Ammon's horn (tissue), 1 donor: Measurements from ENCODE around the gene AP3B1.

Experiments used
- DNase-seq: peaks from one replicate; pipeline ENCODE4 v3.0.0-alpha.2; 2016; ENCODE audit warnings: low spot score

AP3B1 gene

DNA sequence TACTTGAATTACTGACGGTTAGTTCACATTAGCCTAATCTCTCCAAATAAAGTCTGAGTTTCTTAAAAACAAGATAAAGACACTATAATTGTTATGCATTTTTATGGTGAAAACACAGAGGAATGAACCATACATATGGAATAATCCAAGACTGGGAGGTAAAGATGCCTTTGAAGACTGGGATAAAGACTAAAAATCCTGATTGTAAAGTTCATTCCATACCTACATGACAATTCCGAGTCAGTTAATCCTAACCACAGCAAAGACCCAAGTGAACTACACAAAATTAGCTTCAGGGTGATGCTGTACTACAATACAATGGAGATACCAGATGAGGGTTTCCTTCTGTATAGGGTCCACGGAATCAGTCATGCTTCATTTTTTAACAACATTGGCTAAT is 6.3 kb downstream of the AP3B1 start:
- no peak for DNase-seq

DNA sequence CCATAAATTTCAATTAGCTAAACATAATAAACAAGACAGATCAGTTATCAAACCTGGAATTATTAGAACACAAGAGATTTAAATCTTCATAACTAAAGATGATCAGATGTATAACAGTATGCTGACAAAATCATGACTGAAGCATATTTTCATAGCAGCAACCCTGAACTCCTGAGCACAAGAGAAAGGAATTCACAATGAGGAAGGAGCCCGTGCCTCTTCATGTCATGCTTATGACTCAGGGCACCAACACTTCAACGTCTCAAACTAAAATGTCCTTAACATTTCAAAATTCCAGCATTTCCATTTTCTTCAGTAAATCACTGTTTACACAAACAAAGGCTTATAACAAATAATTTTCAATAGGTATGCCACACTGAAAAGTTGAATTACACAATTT is 6.7 kb downstream of the AP3B1 start:
- DNase-seq = no peak

DNA sequence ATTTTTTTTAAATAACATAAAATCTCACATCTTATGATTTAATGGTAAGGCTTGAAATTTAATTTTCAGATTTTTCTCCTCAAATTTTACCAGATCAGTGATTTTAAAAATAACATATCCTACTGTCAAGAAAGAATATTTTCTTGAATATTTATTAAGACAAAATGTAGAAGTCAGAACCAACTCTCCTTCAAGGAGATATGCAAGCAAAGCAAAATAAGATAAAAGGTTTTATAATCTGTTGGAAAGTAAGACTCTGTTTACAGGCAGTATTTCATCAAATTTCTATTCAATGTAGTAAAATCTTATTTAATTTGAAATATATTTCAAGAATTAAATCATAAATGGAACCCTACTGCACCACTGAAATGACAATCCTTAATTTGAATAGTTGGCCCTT is 7.3 kb downstream of the AP3B1 start:
- DNase-seq = no peak

GRCh38 chr5:78286290-78286689 is 8.2 kb downstream of the AP3B1 start:
- no peak for DNase-seq

DNA sequence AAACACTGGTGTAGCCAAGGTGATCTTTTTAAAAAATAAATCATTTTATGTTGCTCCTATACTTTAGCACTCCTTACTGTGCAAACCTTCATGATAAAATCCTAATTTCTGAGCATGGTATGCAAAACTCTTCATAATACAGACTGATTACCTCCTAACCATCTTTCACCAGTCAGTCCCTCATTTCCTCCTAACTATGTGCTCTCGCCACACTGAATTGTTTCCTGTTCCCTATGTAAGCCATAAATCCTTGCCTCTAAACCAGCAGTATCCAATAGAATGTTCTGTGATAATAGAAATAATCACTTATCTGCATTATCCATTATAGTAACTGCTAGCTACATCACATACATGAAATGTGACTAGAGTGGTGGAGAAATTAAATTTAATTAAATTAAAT is 10.7 kb downstream of the AP3B1 start:
- no peak for DNase-seq

DNA sequence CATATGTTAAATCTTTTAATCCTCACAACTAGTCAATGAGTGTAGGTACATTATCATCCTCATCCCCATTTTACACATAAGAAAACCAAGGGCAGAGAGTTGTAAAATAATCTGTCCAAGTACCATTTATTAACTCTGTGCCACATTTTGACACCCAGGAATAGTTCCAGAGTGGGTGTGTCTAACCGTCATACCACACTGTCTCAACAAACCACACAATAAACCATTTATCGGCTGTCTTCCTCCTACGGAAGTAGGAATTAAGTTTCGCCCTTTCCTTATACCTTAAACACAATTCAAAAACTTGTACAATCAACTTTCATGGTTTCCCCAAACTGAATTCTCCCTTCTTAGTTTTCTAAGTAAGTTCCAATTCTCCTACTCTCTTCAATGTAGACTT is 11.4 kb downstream of the AP3B1 start:
- DNase-seq = no peak

- peak; percentile 84 for DNase-seq
Observed at GRCh38 chr5:78280261-78280660, 14.2 kb downstream of the AP3B1 start.

DNA sequence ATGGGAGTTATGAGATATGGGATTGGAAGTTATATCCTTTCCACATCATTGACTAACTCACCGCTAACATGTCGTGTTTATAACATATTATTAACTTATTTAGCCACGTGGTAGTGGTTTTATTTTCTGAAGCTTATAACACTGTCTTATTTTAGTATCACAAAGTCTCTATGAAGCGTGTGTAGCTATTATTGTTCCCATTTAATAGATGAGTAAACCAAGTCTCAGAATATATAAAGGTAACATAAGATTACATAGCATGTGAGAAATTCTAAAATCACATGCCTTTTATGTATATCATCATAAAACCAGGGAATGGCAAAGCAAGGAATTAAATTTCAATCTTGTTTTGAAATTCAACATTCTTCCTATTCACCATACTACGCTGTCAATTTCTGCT is 15.3 kb downstream of the AP3B1 start:
- DNase-seq = no peak

GRCh38 chr5:78277715-78278114 is 16.8 kb downstream of the AP3B1 start:
- no peak for DNase-seq

DNA sequence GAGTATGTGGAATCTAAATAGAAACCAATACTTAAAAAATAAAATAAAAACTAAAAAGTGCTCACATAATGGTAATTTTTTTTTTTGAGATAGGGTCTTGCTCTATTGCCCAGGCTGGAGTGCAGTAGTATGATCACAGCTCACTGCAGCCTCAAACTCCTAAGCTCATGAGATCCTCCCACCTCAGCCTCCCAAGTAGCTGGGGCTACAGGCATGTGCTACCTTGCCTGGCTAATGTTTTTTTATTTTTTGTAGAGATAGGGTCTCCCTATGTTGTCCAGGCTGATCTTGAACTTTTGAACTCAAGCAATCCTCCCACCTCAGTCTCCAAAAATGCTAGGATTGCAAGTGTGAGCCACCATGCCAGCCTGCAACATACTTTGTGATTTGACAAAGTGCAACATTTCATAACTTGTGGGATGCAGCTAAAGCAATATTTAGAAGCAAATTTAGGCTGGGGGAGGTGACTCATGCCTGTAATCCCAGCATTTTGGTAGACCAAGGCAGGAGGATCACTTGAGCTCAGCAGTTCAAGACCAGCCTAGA is 18.4 kb downstream of the AP3B1 start:
- no peak for DNase-seq

GRCh38 chr5:78274540-78275197 is 19.8 kb downstream of the AP3B1 start:
- DNase-seq = no peak

GRCh38 chr5:78273436-78273835 is 21.1 kb downstream of the AP3B1 start:
- peak; percentile 11 for DNase-seq

DNA sequence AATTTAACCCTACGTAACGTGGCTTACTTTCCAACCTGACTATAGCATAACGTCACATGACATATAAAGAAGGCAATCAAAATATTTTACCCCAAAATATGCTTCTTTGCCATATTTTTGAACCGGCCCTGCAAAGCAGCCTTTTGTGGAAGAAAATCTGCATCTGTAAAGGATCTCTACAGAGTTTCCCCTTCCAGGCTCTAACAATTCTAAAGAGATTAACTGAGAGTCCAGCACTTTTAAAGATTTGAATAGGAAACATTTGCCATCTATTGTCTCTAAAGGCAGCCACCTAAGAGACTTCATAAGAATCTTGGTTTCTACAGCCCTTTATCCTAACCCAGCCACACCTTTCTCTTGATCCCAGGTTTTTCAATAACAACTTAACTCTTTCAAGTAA is 22.7 kb downstream of the AP3B1 start:
- DNase-seq = no peak

DNA sequence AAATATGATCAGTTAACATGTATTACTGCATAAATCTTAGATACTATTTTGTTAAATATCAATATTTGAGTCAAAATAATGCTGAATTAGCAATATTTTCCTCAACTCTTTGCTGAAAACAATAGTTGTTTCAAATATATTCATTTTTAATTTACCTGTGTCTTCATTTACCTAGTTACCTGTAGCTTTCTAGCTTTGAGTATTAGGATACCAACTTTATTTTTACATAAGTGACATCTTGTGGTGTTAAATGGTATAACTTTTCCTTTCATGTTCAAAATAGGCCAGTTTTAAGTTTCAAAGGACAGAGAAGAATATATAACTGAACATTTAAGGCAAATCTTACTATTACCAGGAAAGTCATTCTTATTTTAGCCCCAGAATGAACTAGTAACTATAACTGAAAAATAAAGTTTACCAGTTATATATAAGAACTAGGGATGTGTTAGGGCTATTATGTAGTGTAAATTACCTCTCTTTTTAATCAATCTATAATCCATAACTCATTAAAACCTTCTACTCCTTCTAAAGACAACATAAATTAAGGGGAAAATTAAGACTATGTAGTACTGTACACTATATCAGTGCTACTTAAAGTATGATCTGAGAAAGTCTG is 25.3 kb downstream of the AP3B1 start:
- DNase-seq = no peak

- DNase-seq = no peak
Observed at GRCh38 chr5:78268356-78268755, 26.1 kb downstream of the AP3B1 start.

DNA sequence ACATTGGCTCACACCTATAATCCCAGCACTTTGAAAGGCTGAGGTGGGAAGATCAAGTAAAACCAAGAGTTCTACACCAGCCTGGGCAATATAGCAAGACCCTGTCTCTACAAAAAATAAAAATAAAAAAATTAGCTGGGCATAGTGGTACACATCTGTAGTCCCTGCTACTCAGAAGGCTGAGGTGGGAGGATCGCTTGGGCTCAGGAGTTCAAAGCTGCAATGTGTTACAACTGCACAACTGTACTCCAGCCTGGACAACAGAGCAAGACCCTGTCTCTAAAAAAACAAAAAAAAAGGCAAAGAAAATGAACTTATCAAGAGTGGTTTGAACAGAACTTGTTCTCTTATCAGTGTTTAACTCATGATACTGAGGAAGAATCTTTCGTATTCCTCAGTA is 29.3 kb downstream of the AP3B1 start:
- no peak for DNase-seq

- no peak for DNase-seq
Observed at GRCh38 chr5:78264600-78264999, 29.9 kb downstream of the AP3B1 start.

- DNase-seq = no peak
Observed at GRCh38 chr5:78260771-78261170, 33.7 kb downstream of the AP3B1 start.

GRCh38 chr5:78253201-78253600 is 41.3 kb downstream of the AP3B1 start:
- no peak for DNase-seq

GRCh38 chr5:78252715-78253114 is 41.8 kb downstream of the AP3B1 start:
- no peak for DNase-seq

GRCh38 chr5:78251663-78252284 is 42.7 kb downstream of the AP3B1 start:
- no peak for DNase-seq

- no peak for DNase-seq
Observed at GRCh38 chr5:78245136-78245535, 49.4 kb downstream of the AP3B1 start.

GRCh38 chr5:78243639-78244038 is 50.9 kb downstream of the AP3B1 start:
- DNase-seq = no peak
